MM.1S (cell line): ENCODE measurements around the gene NPPA.

Experiments
- DNase-seq: peaks from one replicate; pipeline ENCODE4 v3.0.0-alpha.2; 2015
- H2AFZ ChIP-seq: fragments of 300-600 bp; sonication (generic); 2 replicates; pipeline ENCODE4 v1.6.0; 2016; ENCODE audit warnings: antibody characterized with exemption, low read length
- H3F3A ChIP-seq: fragments of 300-600 bp; sonication (generic); 2 replicates; pipeline ENCODE4 v1.6.1; 2016; ENCODE audit warnings: mild to moderate bottlenecking, antibody characterized with exemption, low read length, moderate library complexity, mixed read lengths; ENCODE audit not compliant: insufficient read depth
- H3K27ac ChIP-seq: fragments of 300-600 bp; sonication (generic); 2 replicates; pipeline ENCODE4 v1.5.1; 2016; ENCODE audit warnings: mild to moderate bottlenecking, low read length
- H3K27me3 ChIP-seq: fragments of 300-600 bp; sonication (generic); replicated peaks from 2 replicates; pipeline ENCODE4 v1.6.0; 2016; ENCODE audit warnings: low read length; ENCODE audit not compliant: insufficient read depth
- H3K36me3 ChIP-seq: fragments of 300-600 bp; sonication (generic); replicated peaks from 2 replicates; pipeline ENCODE4 v1.6.1; 2016; ENCODE audit warnings: mild to moderate bottlenecking, low read length, mixed read lengths; ENCODE audit not compliant: insufficient read depth
- H3K4me1 ChIP-seq: fragments of 300-600 bp; sonication (generic); 2 replicates; pipeline ENCODE4 v1.6.1; 2016; ENCODE audit warnings: low read length, mixed read lengths
- H3K4me2 ChIP-seq: fragments of 300-600 bp; sonication (generic); 2 replicates; pipeline ENCODE4 v1.6.0; 2016; ENCODE audit warnings: low read depth, low read length
- H3K4me3 ChIP-seq: fragments of 300-600 bp; sonication (generic); 2 replicates; pipeline ENCODE4 v1.5.1; 2016; ENCODE audit warnings: low read length, mixed read lengths
- H3K79me2 ChIP-seq: fragments of 300-600 bp; sonication (generic); 2 replicates; pipeline ENCODE4 v1.6.1; 2016; ENCODE audit warnings: mixed run types, low read length, mixed read lengths
- H3K9ac ChIP-seq: fragments of 300-600 bp; sonication (generic); 2 replicates; pipeline ENCODE4 v1.6.1; 2016; ENCODE audit warnings: low read length, mixed read lengths
- H3K9me2 ChIP-seq: fragments of 300-600 bp; sonication (generic); replicated peaks from 2 replicates; pipeline ENCODE4 v1.6.1; 2016; ENCODE audit warnings: mild to moderate bottlenecking, low read length, mixed read lengths; ENCODE audit not compliant: insufficient read depth
- H3K9me3 ChIP-seq: fragments of 300-600 bp; sonication (generic); replicated peaks from 2 replicates; pipeline ENCODE4 v1.6.1; 2016; ENCODE audit warnings: mild to moderate bottlenecking, low read length, mixed read lengths; ENCODE audit not compliant: insufficient read depth
- H4K20me1 ChIP-seq: fragments of 300-600 bp; sonication (generic); 2 replicates; pipeline ENCODE4 v1.6.1; 2016; ENCODE audit warnings: mild to moderate bottlenecking, low read length, moderate library complexity, mixed read lengths; ENCODE audit not compliant: insufficient read depth
- EZH2 ChIP-seq: fragments of 300-600 bp; sonication (generic); optimal IDR thresholded peaks from 2 replicates; pipeline ENCODE3; 2017; ENCODE audit warnings: low read depth, mild to moderate bottlenecking, antibody characterized with exemption, low read length, mixed read lengths
- EZH2phosphoT487 ChIP-seq: fragments of 300-600 bp; sonication (generic); IDR thresholded peaks from 2 replicates; pipeline ENCODE4 v1.6.1; 2018; ENCODE audit warnings: antibody characterized with exemption, low read length
- TF ChIP-seq, protein P1 (sequence below): fragments of 300-600 bp; sonication (generic); IDR thresholded peaks from 2 replicates; pipeline ENCODE4 v1.5.1; 2016; ENCODE audit warnings: antibody characterized with exemption, low read length, mixed read lengths

NPPA gene

GRCh38 chr1:11802973-11803885, 44.4 kb downstream of the NPPA start:
- Histone ChIP-seq H3K27ac (peak overlapping the region; percentile 23; the same call in 1 of the 2 replicates), H3K4me1 (peaks cover 28% of the 10 kb centered on the region), H3K27me3 (no peaks in the 10 kb centered on the region), H3K9me3 (no peaks in the 10 kb centered on the region), H3K4me2 (peak overlapping the region; percentile 89), H3K9me2 (no peaks in the 10 kb centered on the region), H3F3A (peaks cover 26% of the 10 kb centered on the region), H3K36me3 (no peaks in the 10 kb centered on the region), H2AFZ (peak overlapping the region; percentile 14; the same call in 1 of the 2 replicates), H4K20me1 (no peaks in the 10 kb centered on the region), H3K79me2 (peaks cover 47% of the 10 kb centered on the region), H3K9ac (peak overlapping the region; percentile 22; the same call in 1 of the 2 replicates), H3K4me3 (peak overlapping the region; percentile 58)
- peak; percentile 75 for DNase-seq
- TF ChIP-seq, protein P1, sequence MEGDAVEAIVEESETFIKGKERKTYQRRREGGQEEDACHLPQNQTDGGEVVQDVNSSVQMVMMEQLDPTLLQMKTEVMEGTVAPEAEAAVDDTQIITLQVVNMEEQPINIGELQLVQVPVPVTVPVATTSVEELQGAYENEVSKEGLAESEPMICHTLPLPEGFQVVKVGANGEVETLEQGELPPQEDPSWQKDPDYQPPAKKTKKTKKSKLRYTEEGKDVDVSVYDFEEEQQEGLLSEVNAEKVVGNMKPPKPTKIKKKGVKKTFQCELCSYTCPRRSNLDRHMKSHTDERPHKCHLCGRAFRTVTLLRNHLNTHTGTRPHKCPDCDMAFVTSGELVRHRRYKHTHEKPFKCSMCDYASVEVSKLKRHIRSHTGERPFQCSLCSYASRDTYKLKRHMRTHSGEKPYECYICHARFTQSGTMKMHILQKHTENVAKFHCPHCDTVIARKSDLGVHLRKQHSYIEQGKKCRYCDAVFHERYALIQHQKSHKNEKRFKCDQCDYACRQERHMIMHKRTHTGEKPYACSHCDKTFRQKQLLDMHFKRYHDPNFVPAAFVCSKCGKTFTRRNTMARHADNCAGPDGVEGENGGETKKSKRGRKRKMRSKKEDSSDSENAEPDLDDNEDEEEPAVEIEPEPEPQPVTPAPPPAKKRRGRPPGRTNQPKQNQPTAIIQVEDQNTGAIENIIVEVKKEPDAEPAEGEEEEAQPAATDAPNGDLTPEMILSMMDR: no peak
- TF ChIP-seq EZH2phosphoT487 (no peak), EZH2 (no peak)

- H3K4me1 ChIP-seq: peaks cover 26% of the 10 kb centered on the region
- TF ChIP-seq EZH2 (no peak), EZH2phosphoT487 (no peak)
- TF ChIP-seq, protein P1: no peak
- no peak overlapping the region for H3K4me3 ChIP-seq
- no peak for DNase-seq
- peak overlapping the region; percentile 89; the same call in 1 of the 2 replicates for H3K4me2 ChIP-seq
- no peaks in the 10 kb centered on the region for H3K36me3 ChIP-seq
- H3K27me3 ChIP-seq: no peaks in the 10 kb centered on the region
- H3K9me2 ChIP-seq: no peaks in the 10 kb centered on the region
- H4K20me1 ChIP-seq: no peaks in the 10 kb centered on the region
- peaks cover 25% of the 10 kb centered on the region for H3F3A ChIP-seq
- peaks cover 41% of the 10 kb centered on the region for H3K79me2 ChIP-seq
- no peak overlapping the region for H3K9ac ChIP-seq
- no peaks in the 10 kb centered on the region for H3K9me3 ChIP-seq
- no peak overlapping the region for H3K27ac ChIP-seq
- H2AFZ ChIP-seq: no peak overlapping the region
These were observed 45.0 kb downstream of the NPPA start for GRCh38 chr1:11802616-11802972.

DNA sequence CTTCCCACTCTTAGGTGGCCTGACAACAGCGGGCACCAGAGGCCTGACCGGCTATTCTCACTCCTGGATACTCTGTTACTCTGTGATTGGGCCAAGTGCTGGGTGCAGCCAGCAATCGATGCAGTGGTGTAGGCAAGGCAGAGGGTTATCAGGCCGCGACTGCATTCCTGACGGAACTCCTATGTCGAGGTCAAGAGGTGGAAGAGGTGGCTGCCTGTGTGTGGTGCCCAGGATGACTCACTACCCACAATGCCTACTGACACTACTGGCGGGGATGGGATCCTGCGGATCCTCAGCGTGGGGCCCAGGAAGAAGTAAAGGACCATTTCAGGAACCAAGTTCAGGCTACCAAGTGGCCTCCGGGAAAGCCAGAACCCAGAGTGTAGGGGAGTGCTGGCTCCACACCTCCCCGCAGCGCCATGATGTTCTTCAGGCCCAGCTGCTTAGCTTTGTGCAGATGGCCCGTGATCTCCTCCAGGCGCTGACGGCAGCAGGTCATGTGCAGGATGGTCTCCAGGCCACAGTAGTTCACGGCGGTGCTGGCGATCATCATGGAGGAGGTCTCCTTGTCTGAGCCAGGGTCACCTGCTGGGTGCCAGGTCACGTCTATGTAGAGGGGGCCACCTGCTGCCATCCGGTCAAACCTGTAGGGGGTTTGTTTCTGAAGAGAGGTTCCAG, 46.7 kb downstream of the NPPA start:
- no peaks in the 10 kb centered on the region for H3K36me3 ChIP-seq
- H3K4me3 ChIP-seq: no peak overlapping the region
- H3K9ac ChIP-seq: no peak overlapping the region
- no peak for TF ChIP-seq EZH2phosphoT487
- TF ChIP-seq, protein P1: no peak
- no peak for TF ChIP-seq EZH2
- H3K27ac ChIP-seq: no peak overlapping the region
- no peaks in the 10 kb centered on the region for H3K9me2 ChIP-seq
- H3K27me3 ChIP-seq: no peaks in the 10 kb centered on the region
- no peak for DNase-seq
- H3K4me1 ChIP-seq: peaks cover 18% of the 10 kb centered on the region
- H3K79me2 ChIP-seq: peaks cover 28% of the 10 kb centered on the region
- H4K20me1 ChIP-seq: no peaks in the 10 kb centered on the region
- no peak overlapping the region for H3K4me2 ChIP-seq
- H3K9me3 ChIP-seq: no peaks in the 10 kb centered on the region
- peaks cover 17% of the 10 kb centered on the region for H3F3A ChIP-seq
- no peak overlapping the region for H2AFZ ChIP-seq
